OCI-LY7 (cell line): Measurements from ENCODE around the gene ERVFRD-1. TPM values are rescaled to one million over a fixed set of nuclear protein-coding genes. Genes with fewer than 3 reads are reported as not detected.

Experiments used
- BruUV-seq: library from RNA; stranded (reverse); fragments of 400-500 nt; replicated peaks from 2 replicates; lab custom pipeline; 2021; lab: Mats Ljungman, UMichigan
- CTCF ChIA-PET: fragments of 300-600 bp; sonication (Branson Sonifier 250); formaldehyde crosslinking; loops from one replicate; lab custom pipeline; 2022; ENCODE audit warnings: antibody characterized with exemption; ENCODE audit not compliant: unreplicated experiment; lab: Charles Lee
- POLR2A ChIA-PET: fragments of 300-600 bp; sonication (Branson Sonifier 250); formaldehyde crosslinking; loops from one replicate; lab custom pipeline; 2022; ENCODE audit warnings: antibody characterized with exemption; lab: Charles Lee
- DNase-seq: peaks from one replicate; pipeline ENCODE4 v3.0.0-alpha.2; 2015; ENCODE audit warnings: low spot score
- H2AFZ ChIP-seq: fragments of 200-600 bp; sonication (generic), shearing (Covaris generic); 2 replicates; pipeline ENCODE4 v1.6.1; 2014; ENCODE audit warnings: mild to moderate bottlenecking, antibody characterized with exemption, low read length, moderate library complexity
- H3K27ac ChIP-seq: fragments of 200-600 bp; sonication (generic); 2 replicates; pipeline ENCODE4 v1.5.1; 2014; ENCODE audit warnings: mixed run types, low read depth, mild to moderate bottlenecking, moderate library complexity, low read length, inconsistent platforms; ENCODE audit not compliant: poor library complexity, severe bottlenecking
- H3K36me3 ChIP-seq: fragments of 200-600 bp; sonication (generic); 2 replicates; pipeline ENCODE4 v1.6.1; 2014; ENCODE audit warnings: mild to moderate bottlenecking, antibody characterized with exemption, low read length, moderate library complexity, mixed read lengths; ENCODE audit not compliant: insufficient read depth
- H3K4me1 ChIP-seq: fragments of 200-600 bp; sonication (generic); 2 replicates; pipeline ENCODE4 v1.5.1; 2014; ENCODE audit warnings: mild to moderate bottlenecking, low read length; ENCODE audit not compliant: insufficient read depth, poor library complexity, severe bottlenecking
- H3K4me2 ChIP-seq: fragments of 200-600 bp; sonication (generic); 2 replicates; pipeline ENCODE4 v1.6.1; 2014; ENCODE audit warnings: mild to moderate bottlenecking, low read length
- H3K4me3 ChIP-seq: fragments of 200-600 bp; sonication (generic); 2 replicates; pipeline ENCODE4 v1.5.1; 2014; ENCODE audit warnings: mild to moderate bottlenecking, low read depth, low read length; ENCODE audit not compliant: poor library complexity, severe bottlenecking
- H3K79me2 ChIP-seq: fragments of 200-600 bp; sonication (generic); 2 replicates; pipeline ENCODE4 v1.6.1; 2016; ENCODE audit warnings: low read depth, mild to moderate bottlenecking, low read length, moderate library complexity, mixed read lengths; ENCODE audit not compliant: insufficient read depth
- H3K9me2 ChIP-seq: fragments of 200-600 bp; sonication (generic); 2 replicates; pipeline ENCODE4 v1.6.1; 2016; ENCODE audit warnings: mild to moderate bottlenecking, low read length, mixed read lengths; ENCODE audit not compliant: insufficient read depth
- H3K9me3 ChIP-seq: fragments of 200-600 bp; sonication (generic); 2 replicates; pipeline ENCODE4 v1.6.1; 2014; ENCODE audit warnings: mild to moderate bottlenecking, mixed run types, low read length, mixed read lengths
- H4K20me1 ChIP-seq: fragments of 200-600 bp; sonication (generic); 2 replicates; pipeline ENCODE4 v1.6.1; 2014; ENCODE audit warnings: mild to moderate bottlenecking, antibody characterized with exemption, low read length, moderate library complexity, mixed read lengths; ENCODE audit not compliant: insufficient read depth
- EZH2phosphoT487 ChIP-seq: fragments of 200-600 bp; sonication (generic); IDR thresholded peaks from 2 replicates; pipeline ENCODE4 v1.6.1; 2018; ENCODE audit warnings: low read depth, borderline replicate concordance, mild to moderate bottlenecking, mixed run types, antibody characterized with exemption, low read length, moderate library complexity, mixed read lengths
- intact Hi-C: fragments of 100-400 bp; cut with micrococcal nuclease; formaldehyde crosslinking; loops from one replicate; pipeline ENCODE4 v1.10.0; 2022; ENCODE audit not compliant: unreplicated experiment
- total RNA-seq, 2 experiments: library from RNA; depleted of rRNA in 1 of 2; stranded (reverse); fragments of >200 nt in 1 of 2; shearing (Covaris generic) in 1 of 2; gene quantifications; 2 replicates each; pipeline ENCODE4 v1.2.3, GENCODE V29; 2014 to 2022
- TF ChIP-seq, protein P1 (sequence below): fragments of 200-600 bp; sonication (generic); conservative IDR thresholded peaks from 2 replicates; pipeline ENCODE4 v1.5.1; 2014; ENCODE audit warnings: mild to moderate bottlenecking, antibody characterized with exemption, low read length, moderate library complexity, mixed read lengths

Gene ERVFRD-1
- total RNA-seq, 2 experiments from 2014 or later: not detected

- H3K27ac ChIP-seq: no peak overlapping the region
- no peaks in the 10 kb centered on the region for H4K20me1 ChIP-seq
- BruUV-seq: no TSS peak
- no peaks in the 10 kb centered on the region for H3K9me2 ChIP-seq
- no peaks in the 10 kb centered on the region for H3K9me3 ChIP-seq
- intact Hi-C loops: no loop called here
- ChIA-PET POLR2A (interaction anchor here (0.5 kb wide), 1 partner anchor 16 kb away, joined by 3 read pairs; no protein-coding TSS in a partner anchor), CTCF (no interaction called here)
- no peak for TF ChIP-seq EZH2phosphoT487
- TF ChIP-seq, protein P1, sequence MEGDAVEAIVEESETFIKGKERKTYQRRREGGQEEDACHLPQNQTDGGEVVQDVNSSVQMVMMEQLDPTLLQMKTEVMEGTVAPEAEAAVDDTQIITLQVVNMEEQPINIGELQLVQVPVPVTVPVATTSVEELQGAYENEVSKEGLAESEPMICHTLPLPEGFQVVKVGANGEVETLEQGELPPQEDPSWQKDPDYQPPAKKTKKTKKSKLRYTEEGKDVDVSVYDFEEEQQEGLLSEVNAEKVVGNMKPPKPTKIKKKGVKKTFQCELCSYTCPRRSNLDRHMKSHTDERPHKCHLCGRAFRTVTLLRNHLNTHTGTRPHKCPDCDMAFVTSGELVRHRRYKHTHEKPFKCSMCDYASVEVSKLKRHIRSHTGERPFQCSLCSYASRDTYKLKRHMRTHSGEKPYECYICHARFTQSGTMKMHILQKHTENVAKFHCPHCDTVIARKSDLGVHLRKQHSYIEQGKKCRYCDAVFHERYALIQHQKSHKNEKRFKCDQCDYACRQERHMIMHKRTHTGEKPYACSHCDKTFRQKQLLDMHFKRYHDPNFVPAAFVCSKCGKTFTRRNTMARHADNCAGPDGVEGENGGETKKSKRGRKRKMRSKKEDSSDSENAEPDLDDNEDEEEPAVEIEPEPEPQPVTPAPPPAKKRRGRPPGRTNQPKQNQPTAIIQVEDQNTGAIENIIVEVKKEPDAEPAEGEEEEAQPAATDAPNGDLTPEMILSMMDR: no peak
- no peaks in the 10 kb centered on the region for H3K79me2 ChIP-seq
- no peak overlapping the region for H3K4me3 ChIP-seq
- no peak for DNase-seq
- H3K36me3 ChIP-seq: no peaks in the 10 kb centered on the region
- no peak overlapping the region for H3K4me2 ChIP-seq
- H2AFZ ChIP-seq: no peak overlapping the region
- no peaks in the 10 kb centered on the region for H3K4me1 ChIP-seq
Observed at GRCh38 chr6:11155589-11155988, 44.1 kb upstream of the ERVFRD-1 start.

GRCh38 chr6:11153447-11153846, 41.9 kb upstream of the ERVFRD-1 start:
- ChIA-PET CTCF (no interaction called here), POLR2A (no interaction called here)
- Histone ChIP-seq H3K4me2 (no peak overlapping the region), H3K9me2 (no peaks in the 10 kb centered on the region), H4K20me1 (no peaks in the 10 kb centered on the region), H2AFZ (no peak overlapping the region), H3K4me1 (no peaks in the 10 kb centered on the region), H3K9me3 (no peaks in the 10 kb centered on the region), H3K79me2 (no peaks in the 10 kb centered on the region), H3K4me3 (no peak overlapping the region), H3K27ac (no peak overlapping the region), H3K36me3 (no peaks in the 10 kb centered on the region)
- DNase-seq: no peak
- intact Hi-C loops: no loop called here
- TF ChIP-seq, protein P1: no peak
- TF ChIP-seq EZH2phosphoT487: no peak
- BruUV-seq: no TSS peak

- H3K4me3 ChIP-seq: no peak overlapping the region
- no peak for DNase-seq
- H3K9me2 ChIP-seq: no peaks in the 10 kb centered on the region
- H3K79me2 ChIP-seq: no peaks in the 10 kb centered on the region
- POLR2A ChIA-PET: no interaction called here
- no peaks in the 10 kb centered on the region for H3K9me3 ChIP-seq
- H3K36me3 ChIP-seq: no peaks in the 10 kb centered on the region
- H3K4me1 ChIP-seq: no peaks in the 10 kb centered on the region
- TF ChIP-seq EZH2phosphoT487: no peak
- TF ChIP-seq, protein P1: no peak
- CTCF ChIA-PET: no interaction called here
- no TSS peak for BruUV-seq
- intact Hi-C loops: no loop called here
- no peak overlapping the region for H3K4me2 ChIP-seq
- H3K27ac ChIP-seq: no peak overlapping the region
- H4K20me1 ChIP-seq: no peaks in the 10 kb centered on the region
- no peak overlapping the region for H2AFZ ChIP-seq
Observed at GRCh38 chr6:11152581-11152980, 41.1 kb upstream of the ERVFRD-1 start.
